HG03025 (cell line): ENCODE data around the gene PIP5K1B.

Experiments used
- ATAC-seq: cut with Tn5 transposase; IDR thresholded peaks from one replicate; pipeline ENCODE4 v1.9.1; 2021; ENCODE audit warnings: mild to moderate bottlenecking, moderate library complexity; ENCODE audit not compliant: unreplicated experiment, low FRiP score

Gene PIP5K1B

DNA sequence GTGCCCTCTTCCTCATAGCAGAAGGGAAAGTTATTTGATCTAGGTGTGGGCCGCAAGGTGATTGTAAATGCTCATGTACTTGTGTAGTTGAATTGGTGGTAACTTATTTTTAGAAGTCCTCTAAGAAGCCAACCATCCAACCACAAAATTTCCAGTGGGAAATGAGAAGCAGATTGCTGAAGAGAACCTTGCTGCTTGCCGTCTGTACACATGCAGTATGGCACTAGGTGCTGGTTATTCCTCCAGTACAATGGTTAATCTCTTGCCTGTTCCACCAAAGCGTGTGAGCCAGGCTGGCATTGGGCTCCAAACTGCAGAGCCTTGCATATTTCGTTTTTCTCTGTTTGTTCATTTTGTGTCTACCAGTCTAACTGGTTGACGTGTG lies 28.0 kb downstream of the PIP5K1B start:
- ATAC-seq, result no peak

- ATAC-seq, result no peak
These were observed 33.3 kb downstream of the PIP5K1B start for GRCh38 chr9:68738358-68738757.

GRCh38 chr9:68739621-68740174 lies 34.7 kb downstream of the PIP5K1B start:
- ATAC-seq, result no peak

GRCh38 chr9:68740561-68740960 lies 35.5 kb downstream of the PIP5K1B start:
- no peak for ATAC-seq

DNA sequence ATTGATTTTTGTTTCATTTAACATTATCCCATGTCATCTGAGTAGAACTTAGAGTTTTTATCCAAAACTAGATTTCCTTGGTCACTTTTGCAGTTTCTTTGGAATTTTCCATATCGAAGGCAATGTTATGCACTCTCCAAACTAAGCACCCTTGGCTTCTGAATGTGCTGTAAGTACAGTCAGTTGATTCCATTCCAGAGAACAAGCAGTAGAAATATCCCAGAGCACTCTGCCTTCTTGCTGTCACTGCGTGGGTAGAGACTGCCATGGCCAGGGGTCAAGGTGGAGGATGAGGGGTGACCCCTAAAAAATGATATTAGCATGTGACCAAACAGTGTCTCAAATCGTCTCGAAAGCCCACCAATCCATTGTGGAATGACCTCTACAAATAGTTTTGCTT lies 36.2 kb downstream of the PIP5K1B start:
- no peak for ATAC-seq

DNA sequence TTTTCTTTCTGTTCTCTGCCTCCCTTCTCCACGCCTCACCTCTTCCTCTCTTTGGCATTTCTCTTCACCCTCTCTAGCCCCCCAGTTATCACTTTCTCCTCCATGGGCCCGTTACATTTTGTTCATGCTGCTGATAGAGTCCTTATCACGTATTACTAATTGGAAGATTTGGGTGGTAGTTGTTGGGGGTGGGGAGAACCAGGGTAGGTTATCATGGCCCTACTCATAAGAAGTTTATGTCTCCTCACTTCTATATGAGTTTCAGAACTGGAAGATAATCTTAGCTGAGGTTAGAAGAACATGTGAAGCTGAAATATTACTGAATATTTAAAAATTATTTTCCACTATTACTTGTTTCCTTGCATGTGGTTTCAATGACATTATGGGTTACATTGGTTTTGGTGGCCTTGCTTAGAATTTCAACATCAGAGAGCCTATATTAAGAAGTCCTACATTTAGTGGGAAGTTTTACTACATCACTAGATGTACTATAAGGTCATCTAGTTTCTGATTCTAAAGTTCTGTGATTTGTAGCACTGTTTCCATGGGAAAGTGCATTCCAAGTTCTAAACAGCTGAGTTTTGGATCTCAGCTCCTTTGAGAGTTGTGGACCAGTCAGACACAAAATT lies 36.8 kb downstream of the PIP5K1B start:
- ATAC-seq, result no peak

- ATAC-seq, result no peak
These were observed 37.3 kb downstream of the PIP5K1B start for GRCh38 chr9:68742333-68742730.

DNA sequence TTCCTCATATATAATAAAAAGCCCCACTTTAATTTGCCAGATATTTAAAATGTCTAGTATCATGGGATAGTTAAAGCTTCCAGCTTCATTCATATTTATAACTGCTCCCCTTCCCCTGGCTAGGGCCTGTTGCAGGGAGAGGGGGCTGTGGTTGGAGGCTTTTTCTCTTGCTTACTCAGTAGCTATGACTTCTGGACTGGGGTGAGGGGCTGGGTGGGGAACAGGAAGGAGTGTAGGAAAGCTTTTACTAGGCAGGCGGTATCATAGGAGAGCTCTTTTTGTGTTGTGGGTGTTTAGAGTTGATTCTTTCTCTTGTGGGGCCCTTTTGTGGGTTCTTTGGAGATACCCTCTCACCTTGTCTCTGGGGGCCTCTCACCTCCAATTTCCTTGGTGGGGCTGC lies 39.4 kb downstream of the PIP5K1B start:
- ATAC-seq, result no peak

- ATAC-seq, result no peak
These were observed 41.5 kb downstream of the PIP5K1B start for GRCh38 chr9:68746525-68746924.

GRCh38 chr9:68747043-68747533 lies 42.0 kb downstream of the PIP5K1B start:
- ATAC-seq, result no peak

DNA sequence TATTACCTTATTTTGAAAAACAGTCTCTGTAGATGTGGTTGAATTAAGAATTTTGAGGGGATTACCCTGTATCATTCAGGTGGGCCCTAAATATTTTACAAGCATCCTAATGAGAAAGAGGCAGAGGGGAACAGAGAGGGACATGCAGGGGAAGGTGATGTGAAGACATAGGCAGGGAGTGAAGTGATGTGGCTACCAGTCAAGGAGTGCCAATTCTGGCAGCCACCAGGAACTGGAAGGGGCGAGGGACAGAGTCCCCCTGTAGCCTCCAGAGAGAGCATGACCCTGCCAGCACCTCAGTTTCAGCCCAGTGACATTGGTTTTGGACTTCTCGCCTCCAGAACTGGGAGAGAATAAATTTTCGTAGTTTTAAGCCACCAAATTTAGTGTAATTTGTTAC lies 44.1 kb downstream of the PIP5K1B start:
- no peak for ATAC-seq

- ATAC-seq, result no peak
These were observed 44.6 kb downstream of the PIP5K1B start for GRCh38 chr9:68749579-68750159.

- no peak for ATAC-seq
These were observed 45.2 kb downstream of the PIP5K1B start for GRCh38 chr9:68750255-68750654.

DNA sequence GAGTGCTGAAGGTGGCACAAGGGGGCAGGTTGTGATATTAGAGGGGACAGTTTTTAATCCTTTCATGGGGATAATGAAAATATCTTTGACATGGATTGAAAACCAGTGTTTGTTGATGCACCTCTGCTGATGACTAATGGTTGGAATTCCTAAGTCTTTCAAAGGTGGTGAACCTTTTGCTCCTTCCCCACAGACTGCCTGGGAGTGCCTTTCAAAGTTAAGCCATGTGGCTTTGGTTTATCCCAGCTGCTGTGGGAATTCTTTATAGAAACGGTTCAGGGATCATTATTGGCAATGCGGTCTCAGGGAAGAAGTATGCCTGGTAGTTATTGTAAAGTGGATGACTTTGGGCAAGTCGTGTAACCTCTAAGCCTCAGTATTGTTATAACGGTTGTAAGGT lies 45.7 kb downstream of the PIP5K1B start:
- no peak for ATAC-seq

GRCh38 chr9:68751556-68751955 lies 46.5 kb downstream of the PIP5K1B start:
- no peak for ATAC-seq

GRCh38 chr9:68755051-68755450 lies 50.0 kb downstream of the PIP5K1B start:
- ATAC-seq, result no peak

DNA sequence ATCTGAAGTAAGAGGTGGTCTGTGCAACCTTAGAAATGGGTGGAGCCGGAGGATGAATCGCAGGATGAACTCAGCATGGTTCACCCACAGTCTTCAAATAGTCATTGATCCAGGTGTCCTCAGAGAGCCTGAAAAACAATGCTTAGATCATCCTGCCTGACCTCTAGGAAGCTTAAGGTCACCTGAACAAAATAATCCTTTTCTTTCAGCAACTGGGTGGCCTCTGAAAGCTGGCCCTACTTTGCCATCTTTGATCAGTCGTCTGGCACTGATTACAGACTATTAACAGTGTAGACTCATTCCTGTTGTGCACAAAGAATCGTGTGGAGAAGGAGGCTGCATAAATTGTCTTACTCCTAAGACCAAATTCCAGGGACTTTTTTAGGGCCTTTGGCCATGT lies 50.7 kb downstream of the PIP5K1B start:
- no peak for ATAC-seq

DNA sequence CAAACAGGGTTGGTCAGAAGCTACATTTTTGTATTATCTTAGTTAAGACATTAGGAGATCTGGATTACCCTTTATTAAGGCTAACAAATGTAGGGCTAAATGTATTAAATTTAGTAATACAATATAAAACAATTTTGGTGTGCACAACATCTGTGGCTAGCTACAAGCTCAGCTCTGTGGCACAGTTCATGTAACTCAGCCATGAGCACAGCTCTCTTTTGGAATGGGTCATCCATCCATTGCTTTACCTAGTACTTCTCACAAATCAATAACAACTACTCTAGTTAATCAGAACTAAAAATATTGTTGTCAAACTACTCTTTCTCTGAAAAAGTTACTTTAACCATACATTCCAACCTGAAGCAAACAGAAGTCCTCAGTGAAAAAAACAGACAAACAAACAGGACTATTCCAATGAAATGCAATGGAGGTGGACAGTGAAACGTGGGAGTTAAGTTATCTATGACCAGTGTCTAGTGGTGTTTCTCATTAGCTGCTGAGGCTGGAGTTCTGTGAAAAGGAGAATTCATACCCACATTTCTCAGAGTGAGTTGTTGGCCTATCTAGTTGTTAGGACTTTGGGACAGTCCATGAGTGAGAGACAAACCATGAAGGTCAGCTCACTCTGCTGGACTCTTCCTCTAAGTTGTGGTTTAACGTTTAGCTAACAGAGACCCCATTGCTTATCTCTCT lies 55.1 kb downstream of the PIP5K1B start:
- no peak for ATAC-seq

DNA sequence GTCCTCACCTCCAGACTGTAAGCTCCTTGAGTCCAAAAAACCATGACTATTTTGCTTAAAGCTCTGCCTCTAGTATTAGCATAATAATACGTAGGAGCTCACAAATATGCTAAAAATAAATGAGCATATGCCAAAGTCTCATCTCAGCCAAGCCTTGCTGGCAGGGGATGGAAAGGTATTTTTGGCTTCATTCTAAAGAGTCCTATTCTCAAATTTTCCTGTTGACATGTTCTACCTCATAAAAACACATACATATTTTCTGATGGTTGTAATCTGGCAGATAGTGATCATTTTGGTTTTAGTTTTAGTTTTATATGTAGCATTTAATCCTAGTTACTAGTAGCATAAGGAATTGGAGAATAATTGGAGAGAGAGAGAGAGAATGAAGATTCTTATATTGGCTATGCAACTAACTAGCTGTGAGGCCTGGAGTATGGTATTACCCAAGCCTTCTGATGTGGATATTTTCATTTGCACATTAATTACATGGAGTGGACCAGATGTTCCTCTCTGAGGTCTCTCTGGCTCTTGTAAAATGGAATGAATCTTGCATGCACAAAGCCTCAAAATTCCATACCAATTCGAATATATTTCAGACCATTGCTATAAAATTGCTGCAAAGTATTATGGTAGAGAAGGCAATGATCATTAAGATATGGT lies 55.8 kb downstream of the PIP5K1B start:
- ATAC-seq, result no peak

- no peak for ATAC-seq
These were observed 57.5 kb downstream of the PIP5K1B start for GRCh38 chr9:68762570-68762969.

GRCh38 chr9:68763104-68763503 lies 58.1 kb downstream of the PIP5K1B start:
- no peak for ATAC-seq
